Activated naive CD4-positive, alpha-beta T cell treated with anti-CD3 and anti-CD28 coated beads, Interleukin-2, amount 10 ng/mL, durations not matched to agents 5 hours and 36 hours (primary cell): Measurements from ENCODE around the gene GIGYF1. TPM values are rescaled to one million over a fixed set of nuclear protein-coding genes. Genes with fewer than 3 reads are reported as not detected.

Experiments used
- total RNA-seq, 2 experiments: library from RNA; stranded (reverse); gene quantifications; one replicate each; pipeline ENCODE4 v1.2.3, GENCODE V29; 2021

The GIGYF1 gene
- 10 to 100 TPM; 54.3 to 57.3 TPM for total RNA-seq

GRCh38 chr7:100694098-100694745 is at the start of gene GIGYF1:
TSS of gene GIGYF1 (minus strand) at chr7:100694250. CDS start at chr7:100688238, 6,012 bp downstream.

GRCh38 chr7:100720279-100720670 is 26.2 kb upstream of the GIGYF1 start, which contains the start of gene EPO:
TSS of gene EPO (plus strand) at chr7:100720468. CDS start at chr7:100720981, 513 bp downstream.

GRCh38 chr7:100705753-100706671 is 12.0 kb upstream of the GIGYF1 start, which contains the start of gene POP7:
TSS of gene POP7 (plus strand) at chr7:100706121. CDS start at chr7:100706831, 710 bp downstream.

GRCh38 chr7:100673302-100673941 is 20.6 kb downstream of the GIGYF1 start, which contains the start of gene GNB2:
TSS of gene GNB2 (plus strand) at chr7:100673740. CDS start at chr7:100676266, 2,526 bp downstream.

GRCh38 chr7:100655908-100656674 is 38.0 kb downstream of the GIGYF1 start, which contains the start of gene ACTL6B:
TSS of gene ACTL6B (minus strand) at chr7:100656448. CDS start at chr7:100656354, 94 bp downstream.

GRCh38 chr7:100641463-100641859 is 52.6 kb downstream of the GIGYF1 start, which contains the start of gene TFR2:
TSS of gene TFR2 (minus strand) at chr7:100641552. CDS start at chr7:100641509, 43 bp downstream.

Other genes starting within 250 kb of the GIGYF1 start
- 1 to 10 TPM; 2.3 to 3.9 TPM for gene SPACDR, start 230.0 kb downstream of the GIGYF1 start, total RNA-seq
- gene TSC22D4, start 215.0 kb downstream of the GIGYF1 start, total RNA-seq: 100 to 1,000 TPM; 117 TPM
- under 1 TPM; 0.19 to 0.20 TPM for gene NYAP1, start 210.3 kb downstream of the GIGYF1 start, total RNA-seq
- 10 to 100 TPM; 28.8 to 32.7 TPM for gene AGFG2, start 155.0 kb downstream of the GIGYF1 start, total RNA-seq
- gene SAP25, start 120.3 kb downstream of the GIGYF1 start, total RNA-seq: 10 to 100 TPM; 37.0 to 41.5 TPM
- 100 to 1,000 TPM; 233 to 238 TPM for gene LRCH4, start 108.1 kb downstream of the GIGYF1 start, total RNA-seq
- gene FBXO24, start 107.9 kb downstream of the GIGYF1 start, total RNA-seq: 1 to 10 TPM in 1 of 2 experiments, under 1 TPM in 1; 0.86 to 1.5 TPM
- 10 to 100 TPM; 16.6 to 17.4 TPM for gene PCOLCE, start 91.9 kb downstream of the GIGYF1 start, total RNA-seq
- gene MOSPD3, start 81.7 kb downstream of the GIGYF1 start, total RNA-seq: 10 to 100 TPM; 60.7 to 60.8 TPM
- gene TFR2, start 52.7 kb downstream of the GIGYF1 start, total RNA-seq: 1 to 10 TPM; 9.4 to 10.0 TPM
- gene ACTL6B, start 37.8 kb downstream of the GIGYF1 start, total RNA-seq: not detected
- 100 to 1,000 TPM; 203 to 206 TPM for gene GNB2, start 20.5 kb downstream of the GIGYF1 start, total RNA-seq
- gene POP7, start 11.9 kb upstream of the GIGYF1 start, total RNA-seq: 10 to 100 TPM; 29.3 to 31.9 TPM
- under 1 TPM in 1 of 2 experiments, not detected in 1; 0.15 TPM for gene EPO, start 26.2 kb upstream of the GIGYF1 start, total RNA-seq
- gene ZAN, start 39.3 kb upstream of the GIGYF1 start, total RNA-seq: not detected
- gene EPHB4, start 133.3 kb upstream of the GIGYF1 start, total RNA-seq: 1 to 10 TPM; 1.1 to 1.2 TPM
- 10 to 100 TPM; 45.4 to 45.5 TPM for gene SLC12A9, start 158.5 kb upstream of the GIGYF1 start, total RNA-seq
- gene TRIP6, start 173.1 kb upstream of the GIGYF1 start, total RNA-seq: 10 to 100 TPM; 20.5 to 21.3 TPM
- gene SRRT, start 180.9 kb upstream of the GIGYF1 start, total RNA-seq: 100 to 1,000 TPM; 186 to 208 TPM
- 1 to 10 TPM; 4.9 to 5.2 TPM for gene UFSP1, start 195.5 kb upstream of the GIGYF1 start, total RNA-seq
- not detected for gene ACHE, start 201.6 kb upstream of the GIGYF1 start, total RNA-seq